H1 (cell line): ENCODE results near the gene PALM2AKAP2. TPM values are rescaled to one million over a fixed set of nuclear protein-coding genes. Genes with fewer than 3 reads are reported as not detected.

ENCODE experiments used
- CTCF ChIA-PET: fragments of 300-600 bp; sonication (Branson Sonifier 250); formaldehyde crosslinking; loops from one replicate; lab custom pipeline; 2021; ENCODE audit not compliant: partially characterized antibody; lab: Charles Lee
- POLR2A ChIA-PET: fragments of 300-600 bp; sonication (Branson Sonifier 250); formaldehyde crosslinking; loops from one replicate; lab custom pipeline; 2021; ENCODE audit warnings: inconsistent platforms; ENCODE audit not compliant: partially characterized antibody; lab: Charles Lee
- DNase-seq, 2 experiments: peaks; one replicate each; pipeline versions ENCODE4 v3.0.0 to v3.0.0-alpha.2; 2010 to 2022; ENCODE audit warnings: low spot score in 2 of 2, low read depth in 1 of 2, mixed read lengths in 1 of 2
- FAIRE-seq: peaks from 2 replicates; lab custom pipeline; 2011; peaks lifted over from hg19 to GRCh38; lab: Jason Lieb, UNC
- H2AFZ ChIP-seq: 2 replicates; pipeline ENCODE4 v1.8.1; 2012; ENCODE audit warnings: low read length, inconsistent platforms
- H2AK5ac ChIP-seq: 2 replicates; pipeline ENCODE4 v1.6.1; 2013; ENCODE audit warnings: low read depth, low read length
- H2BK120ac ChIP-seq: replicated peaks from 2 replicates; pipeline ENCODE3; 2013; ENCODE audit warnings: low read depth, low read length, inconsistent platforms
- H2BK12ac ChIP-seq: 2 replicates; pipeline ENCODE4 v1.6.1; 2013; ENCODE audit warnings: low read depth, low read length
- H2BK15ac ChIP-seq: 2 replicates; pipeline ENCODE4 v1.6.1; 2013; ENCODE audit warnings: low read length
- H2BK20ac ChIP-seq: 2 replicates; pipeline ENCODE4 v1.6.1; 2013; ENCODE audit warnings: low read length
- H2BK5ac ChIP-seq: 2 replicates; pipeline ENCODE4 v1.6.1; 2013; ENCODE audit warnings: low read depth, low read length
- H3K14ac ChIP-seq: 2 replicates; pipeline ENCODE4 v1.6.1; 2013; ENCODE audit warnings: inconsistent platforms; ENCODE audit not compliant: insufficient read length
- H3K18ac ChIP-seq: 2 replicates; pipeline ENCODE4 v1.6.1; 2013; ENCODE audit warnings: low read length; ENCODE audit errors: extremely low read depth
- H3K23ac ChIP-seq: 2 replicates; pipeline ENCODE4 v1.6.1; 2013; ENCODE audit warnings: inconsistent platforms; ENCODE audit not compliant: insufficient read length
- H3K23me2 ChIP-seq: 2 replicates; pipeline ENCODE4 v1.6.1; 2013; ENCODE audit warnings: low read depth, low read length
- H3K27ac ChIP-seq: 2 replicates; pipeline ENCODE4 v1.6.1; 2011; ENCODE audit warnings: low read depth, low read length, inconsistent platforms
- H3K27me3 ChIP-seq, 4 experiments: replicated peaks in 1 of 4; 1 replicate in 1 of 4; 2 replicates in 3 of 4; pipeline versions ENCODE4 v1.6.1 to v1.8.1; 2011 to 2013; ENCODE audit warnings: low read length in 3 of 4, mild to moderate bottlenecking in 3 of 4, inconsistent platforms in 2 of 4, mixed read lengths in 2 of 4, moderate library complexity in 1 of 4; ENCODE audit not compliant: control insufficient read depth in 3 of 4, insufficient read depth in 3 of 4; ENCODE audit errors: extremely low read depth in 1 of 4
- H3K36me3 ChIP-seq, 4 experiments: 2 replicates each; pipeline versions ENCODE4 v1.6.1 to v1.8.1; 2011 to 2013; ENCODE audit warnings: mild to moderate bottlenecking in 4 of 4, low read length in 3 of 4, moderate library complexity in 2 of 4, control low read depth in 1 of 4, inconsistent platforms in 1 of 4; ENCODE audit not compliant: insufficient read depth in 4 of 4, control insufficient read depth in 2 of 4
- H3K4ac ChIP-seq: replicated peaks from 2 replicates; pipeline ENCODE3; 2013; ENCODE audit warnings: low read length, low read depth, mixed read lengths, inconsistent platforms; ENCODE audit not compliant: insufficient read length
- H3K4me1 ChIP-seq, 4 experiments: replicated peaks in 1 of 4; 1 replicate in 1 of 4; 2 replicates in 3 of 4; pipeline versions ENCODE4 v1.6.1 to v1.8.1; 2011 to 2013; ENCODE audit warnings: low read length in 3 of 4, inconsistent platforms in 2 of 4, mixed read lengths in 1 of 4; ENCODE audit not compliant: insufficient read depth in 4 of 4, control insufficient read depth in 3 of 4
- H3K4me2 ChIP-seq, 2 experiments: 2 replicates each; pipeline versions ENCODE4 v1.6.1 to v1.8.1; 2011 to 2013; ENCODE audit warnings: low read depth in 2 of 2, low read length in 2 of 2, control low read depth in 1 of 2, inconsistent platforms in 1 of 2, mild to moderate bottlenecking in 1 of 2; ENCODE audit not compliant: insufficient read depth in 1 of 2
- H3K4me3 ChIP-seq, 4 experiments: fragments of 200-600, 300-600 bp in 1 of 4; sonication (generic), shearing (Covaris generic), sonication (Bioruptor Twin) in 1 of 4; 2 replicates each; pipeline versions ENCODE4 v1.5.1 to v1.8.1; 2011 to 2016; ENCODE audit warnings: low read length in 4 of 4, low read depth in 3 of 4, control low read depth in 2 of 4, inconsistent platforms in 2 of 4, mild to moderate bottlenecking in 2 of 4, mixed read lengths in 1 of 4, moderate library complexity in 1 of 4; ENCODE audit not compliant: insufficient read depth in 2 of 4; ENCODE audit errors: extremely low read depth in 1 of 4
- H3K56ac ChIP-seq: replicated peaks from 2 replicates; pipeline ENCODE3; 2013; ENCODE audit warnings: low read depth, mild to moderate bottlenecking, mixed read lengths, low read length, inconsistent platforms; ENCODE audit not compliant: insufficient read length
- H3K79me1 ChIP-seq: 2 replicates; pipeline ENCODE4 v1.6.1; 2013; ENCODE audit warnings: low read depth, low read length, control low read depth
- H3K79me2 ChIP-seq, 2 experiments: 2 replicates each; pipeline versions ENCODE4 v1.6.1 to v1.8.1; 2012 to 2013; ENCODE audit warnings: low read length in 2 of 2, mild to moderate bottlenecking in 2 of 2, inconsistent platforms in 1 of 2; ENCODE audit not compliant: insufficient read depth in 2 of 2, control insufficient read depth in 1 of 2
- H3K9ac ChIP-seq, 4 experiments: replicated peaks in 1 of 4; 1 replicate in 1 of 4; 2 replicates in 3 of 4; pipeline versions ENCODE4 v1.6.1 to v1.8.1; 2011 to 2013; ENCODE audit warnings: low read depth in 3 of 4, low read length in 3 of 4, control low read depth in 2 of 4, mild to moderate bottlenecking in 2 of 4, moderate library complexity in 2 of 4, inconsistent platforms in 1 of 4; ENCODE audit errors: extremely low read depth in 1 of 4
- H3K9me3 ChIP-seq, 2 experiments: 2 replicates each; pipeline versions ENCODE4 v1.6.1 to v1.8.1; 2012 to 2013; ENCODE audit warnings: mild to moderate bottlenecking in 2 of 2, moderate library complexity in 2 of 2, control low read depth in 1 of 2, inconsistent platforms in 1 of 2, low read depth in 1 of 2, low read length in 1 of 2, mixed read lengths in 1 of 2; ENCODE audit not compliant: insufficient read depth in 2 of 2
- H4K20me1 ChIP-seq, 2 experiments: replicated peaks in 1 of 2; 2 replicates each; pipeline versions ENCODE3 to v1.8.1; 2011 to 2013; ENCODE audit warnings: inconsistent platforms in 2 of 2, low read length in 2 of 2, mild to moderate bottlenecking in 1 of 2; ENCODE audit not compliant: insufficient read depth in 2 of 2, control insufficient read depth in 1 of 2
- H4K5ac ChIP-seq: 2 replicates; pipeline ENCODE4 v1.6.1; 2013; ENCODE audit warnings: low read length, low read depth, mixed read lengths, inconsistent platforms; ENCODE audit not compliant: insufficient read length
- H4K8ac ChIP-seq: 2 replicates; pipeline ENCODE4 v1.8.0; 2013; ENCODE audit warnings: mild to moderate bottlenecking, moderate library complexity, low read length, inconsistent platforms; ENCODE audit not compliant: insufficient read depth; ENCODE audit errors: extremely low read depth
- H4K91ac ChIP-seq: replicated peaks from 2 replicates; pipeline ENCODE3; 2013; ENCODE audit warnings: low read length, mixed read lengths, inconsistent platforms; ENCODE audit not compliant: insufficient read length
- CTBP2 ChIP-seq: IDR thresholded peaks from 2 replicates; pipeline ENCODE4 v1.7.0; 2011; ENCODE audit warnings: borderline replicate concordance, mild to moderate bottlenecking, moderate library complexity, mixed read lengths, low read length; ENCODE audit not compliant: insufficient read depth, insufficient read length
- RAD21 ChIP-seq, 2 experiments: IDR thresholded peaks in 1 of 2; conservative IDR thresholded peaks in 1 of 2; 2 replicates each; pipeline ENCODE4 v1.6.1; 2011; ENCODE audit warnings: low read depth in 2 of 2, low read length in 2 of 2, improper control_type of control experiment in 1 of 2, inconsistent platforms in 1 of 2, mild to moderate bottlenecking in 1 of 2, moderate library complexity in 1 of 2
- WGBS, 2 experiments: shearing (Covaris generic) in 1 of 2; methylation state at CpG; one replicate each; pipeline versions ENCODE4 v1.1.6 to v1.1.7; 2013 to 2015; ENCODE audit warnings: low lambda C conversion rate in 2 of 2, mixed read lengths in 2 of 2, inconsistent platforms in 1 of 2, low coverage in 1 of 2, missing lambda C conversion rate in 1 of 2; ENCODE audit not compliant: insufficient replicate concordance in 2 of 2, insufficient coverage in 1 of 2, insufficient read length in 1 of 2; ENCODE audit errors: extremely low coverage in 1 of 2, missing lambda C conversion rate in 1 of 2; 5-methylcytosine and 5-hydroxymethylcytosine counted together
- polyA plus RNA-seq, 7 experiments: library from polyadenylated mRNA; depleted of rRNA in 3 of 7; stranded (reverse) in 5 of 7; unstranded in 2 of 7; fragments of >200 nt in 5 of 7; fragments of 200-250 nt in 2 of 7; gene quantifications; 1 replicate in 5 of 7; 2 replicates in 1 of 7; 4 replicates in 1 of 7; pipeline versions ENCODE4 v1.2.1 to v1.2.3, GENCODE V29; 2011 to 2013; ENCODE audit warnings: missing spikeins in 2 of 7, mixed read lengths in 2 of 7
- total RNA-seq: library from RNA; stranded (reverse); fragmentation: NEBNext Ultra II Directional; extraction: Animal tissue kit (Norgen Biotek cat#: 25700); gene quantifications from 2 replicates; pipeline ENCODE4 v1.2.1, GENCODE V29; 2021

The PALM2AKAP2 gene
- total and polyA plus RNA-seq, 2 of the 8 experiments (the other 6 are each of a cell fraction or from before 2014, with no cell fraction given) = 0.38 to 20.5 TPM

- H4K5ac ChIP-seq = no peak overlapping the region
- H4K20me1 ChIP-seq = peaks cover 0 to 1% of the 10 kb centered on the region in 2 experiments
- no peak overlapping the region for H3K4ac ChIP-seq
- TF ChIP-seq RAD21 (IDR thresholded peaks at IDR 0.05 in 1 of 2, conservative IDR thresholded peaks at IDR 0.05 in 1 of 2; ENCODE audit: low read depth in 2 of 2, low read length in 2 of 2) (peak in 1 of 2 experiments; percentile 22; a peak in 1 of 4 replicates), CTBP2 (no peak)
- H2BK15ac ChIP-seq = no peak overlapping the region
- no peak overlapping the region for H3K27ac ChIP-seq
- no peaks in the 10 kb centered on the region for H3K4me1 ChIP-seq
- H3K79me2 ChIP-seq = 0 out of 4 replicates have a peak, but pooled peaks cover 0 to 3% of the 10 kb centered on the region in 2 experiments
- H3K56ac ChIP-seq = no peak overlapping the region
- FAIRE-seq = no peak
- POLR2A ChIA-PET = no interaction called here
- H3K27me3 ChIP-seq = no peaks in the 10 kb centered on the region
- no peak overlapping the region for H2AFZ ChIP-seq
- H3K9ac ChIP-seq = no peak overlapping the region
- H3K4me2 ChIP-seq = no peak overlapping the region
- H3K4me3 ChIP-seq = no peak overlapping the region
- CTCF ChIA-PET = interaction anchor here (0.7 to 1.4 kb wide), 4 partner anchors 9 to 216 kb away, joined by 3 to 4 read pairs (median 3); no protein-coding TSS in a partner anchor
- DNase-seq = no peak
- H3K14ac ChIP-seq = no peak overlapping the region
- H2BK120ac ChIP-seq = no peak overlapping the region
- H3K18ac ChIP-seq = no peak overlapping the region
- no peak overlapping the region for H2BK5ac ChIP-seq
- no peak overlapping the region for H4K8ac ChIP-seq
- H4K91ac ChIP-seq = no peak overlapping the region
- no peak overlapping the region for H3K23ac ChIP-seq
- no peak overlapping the region for H2BK20ac ChIP-seq
- WGBS, 2 experiments = 85% methylated on average over 6 of the region's 6 CpGs; no CpG with 5 or more reads in 1 of the 2 experiments
- no peaks in the 10 kb centered on the region for H3K36me3 ChIP-seq
- H3K23me2 ChIP-seq = no peaks in the 10 kb centered on the region
- H2BK12ac ChIP-seq = no peak overlapping the region
- no peaks in the 10 kb centered on the region for H3K9me3 ChIP-seq
- H2AK5ac ChIP-seq = no peak overlapping the region
- no peaks in the 10 kb centered on the region; the same call in 1 of the 2 replicates for H3K79me1 ChIP-seq
These were observed 11.1 kb downstream of the PALM2AKAP2 start for GRCh38 chr9:109791003-109791677.
